Fibroblast of upper back skin (primary cell): Measurements from ENCODE around the gene LRRC42.

Experiments
- DNase-seq: peaks from one replicate; pipeline ENCODE4 v3.0.0-alpha.2; 2013

The LRRC42 gene

DNA sequence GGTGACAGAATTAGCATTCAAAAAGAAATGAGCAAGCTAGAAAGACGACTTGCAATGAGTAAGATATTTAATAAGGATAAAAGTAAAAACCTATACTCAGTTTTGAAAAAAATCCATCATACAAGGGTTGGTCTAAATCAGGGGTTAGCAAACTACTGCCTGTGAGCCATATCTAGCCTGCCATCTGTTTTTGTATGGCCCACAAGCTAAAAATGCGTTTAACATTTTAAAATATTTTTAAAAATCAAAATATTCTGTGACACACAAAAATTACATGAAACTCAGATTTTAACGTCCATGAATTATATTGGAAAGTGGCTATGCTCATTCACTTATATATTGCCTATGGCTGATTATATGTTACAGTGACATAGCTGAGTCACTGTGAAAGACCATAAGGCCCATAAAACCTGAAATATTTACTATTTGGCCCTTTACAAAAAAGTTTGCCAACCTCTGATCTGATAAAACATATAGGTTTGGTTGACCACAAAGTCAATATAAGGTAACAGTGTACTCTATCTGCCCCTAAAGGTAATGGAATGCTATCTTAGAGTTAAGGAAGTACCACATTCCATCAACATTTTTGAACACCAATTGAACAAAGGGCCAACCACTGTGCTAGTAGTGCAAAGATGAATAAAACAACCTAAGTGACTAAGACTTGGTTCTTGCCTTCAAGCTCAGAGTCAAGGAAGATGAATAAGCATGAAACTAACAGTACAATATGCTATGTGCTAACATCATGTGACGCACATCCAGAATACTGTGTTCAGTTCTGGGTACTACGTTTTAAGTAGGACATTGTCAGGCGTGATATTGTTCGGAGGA is 3.8 kb upstream of the LRRC42 start:
- no peak for DNase-seq

- no peak for DNase-seq
Observed at GRCh38 chr1:53943090-53943489, 3.1 kb upstream of the LRRC42 start.

GRCh38 chr1:53943490-53944043 is 2.6 kb upstream of the LRRC42 start:
- DNase-seq, result no peak

GRCh38 chr1:53944469-53945182 is 1.5 kb upstream of the LRRC42 start:
- DNase-seq, result no peak

DNA sequence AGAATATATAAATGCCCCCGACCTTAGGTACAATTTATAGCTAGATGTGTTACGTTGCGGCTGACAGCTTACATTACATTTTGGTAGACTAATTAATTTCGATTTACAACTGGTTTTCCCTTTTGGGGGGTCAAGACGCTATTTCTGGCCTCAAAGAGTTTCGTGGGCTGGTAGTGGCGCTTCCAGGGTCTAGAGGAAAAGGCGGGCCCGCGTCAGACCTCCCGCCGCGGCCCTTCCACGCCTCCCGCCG is 1.0 kb upstream of the LRRC42 start:
- DNase-seq, result no peak

DNA sequence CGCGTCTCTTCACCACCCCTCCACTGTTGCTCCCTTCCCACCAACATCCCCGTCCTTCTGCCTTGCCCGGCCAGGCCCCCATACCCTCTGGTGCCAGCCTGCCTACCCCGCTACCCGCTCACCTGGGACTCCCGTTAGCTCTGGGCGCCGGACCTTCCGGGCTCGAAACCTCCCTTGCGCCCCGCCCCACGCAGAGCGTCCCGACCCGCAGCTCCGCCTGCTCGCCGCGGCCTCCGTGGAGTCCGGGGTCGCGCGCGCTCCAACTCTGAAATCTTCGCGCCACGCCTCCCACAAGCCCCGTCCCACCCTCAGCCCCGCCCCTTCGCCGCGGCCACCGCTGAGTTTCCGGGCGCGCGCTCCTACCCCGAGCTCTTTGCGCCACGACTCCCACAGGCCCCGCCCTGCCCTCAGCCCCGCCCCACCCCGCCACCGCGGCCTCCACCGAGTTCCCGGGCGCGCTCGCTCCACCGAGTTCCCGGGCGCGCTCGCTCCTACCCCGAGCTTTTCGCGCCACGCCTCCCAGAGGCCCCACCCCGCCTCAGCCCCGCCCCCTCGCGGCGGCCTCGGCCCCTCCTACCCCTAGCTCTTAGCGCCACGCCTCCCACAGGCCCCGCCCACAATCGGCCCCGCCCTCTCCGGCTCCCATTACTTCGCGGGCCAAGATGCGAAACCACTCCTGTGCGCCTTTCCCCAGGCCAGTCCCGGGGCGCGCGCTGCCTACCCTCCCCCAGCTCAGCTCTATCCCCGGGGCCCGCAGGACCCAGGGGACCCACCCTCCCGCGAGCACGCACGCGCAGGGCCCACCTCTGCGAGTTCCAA is 508 bp upstream of the LRRC42 start, which contains the start of gene IFT25:
Gene IFT25 (minus strand): TSS at position 267 of the 819 bp plus-strand sequence. CDS start 5,617 bp downstream, outside the sequence.
- peak; percentile 95 for DNase-seq

DNA sequence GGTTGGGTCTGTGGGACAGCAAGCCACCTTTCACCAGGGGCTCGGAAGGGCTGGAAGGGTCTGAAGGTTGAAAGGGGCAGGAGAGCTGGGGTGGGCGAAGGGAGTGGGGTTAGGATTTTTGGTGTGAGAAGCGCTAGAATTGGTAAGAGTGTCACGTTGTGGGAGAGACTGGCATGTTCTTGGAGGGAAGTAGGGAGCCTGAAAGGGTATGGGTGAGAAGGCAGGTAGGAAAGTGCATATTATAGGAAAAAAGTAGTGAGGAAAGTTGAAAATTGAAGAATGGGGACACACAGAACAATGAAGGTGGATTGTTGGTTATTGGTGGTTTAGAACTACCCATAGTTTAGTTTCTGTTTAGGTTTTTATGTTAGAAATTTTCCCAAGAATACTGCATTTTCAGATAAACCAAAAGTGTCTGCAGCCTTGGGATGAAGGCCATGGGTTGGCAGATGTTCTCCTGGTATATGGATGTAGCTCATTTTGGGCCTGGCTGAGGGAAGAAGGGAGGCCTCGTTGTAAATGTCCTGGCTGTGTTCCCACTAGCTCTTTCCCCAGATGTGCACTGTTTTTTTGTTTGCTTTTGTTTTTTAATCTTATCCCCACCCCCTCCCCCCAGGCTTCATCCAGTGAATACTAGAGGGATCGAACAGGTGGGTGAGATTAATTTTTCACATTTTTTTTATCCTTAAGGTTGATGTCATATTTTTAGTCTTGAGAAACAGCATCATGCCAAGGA is 1.2 kb downstream of the LRRC42 start:
- DNase-seq, result no peak

GRCh38 chr1:53948291-53948690 is 2.1 kb downstream of the LRRC42 start:
- peak; percentile 34 for DNase-seq

GRCh38 chr1:53949023-53949990 is 3.2 kb downstream of the LRRC42 start:
- peak; percentile 56 for DNase-seq

DNA sequence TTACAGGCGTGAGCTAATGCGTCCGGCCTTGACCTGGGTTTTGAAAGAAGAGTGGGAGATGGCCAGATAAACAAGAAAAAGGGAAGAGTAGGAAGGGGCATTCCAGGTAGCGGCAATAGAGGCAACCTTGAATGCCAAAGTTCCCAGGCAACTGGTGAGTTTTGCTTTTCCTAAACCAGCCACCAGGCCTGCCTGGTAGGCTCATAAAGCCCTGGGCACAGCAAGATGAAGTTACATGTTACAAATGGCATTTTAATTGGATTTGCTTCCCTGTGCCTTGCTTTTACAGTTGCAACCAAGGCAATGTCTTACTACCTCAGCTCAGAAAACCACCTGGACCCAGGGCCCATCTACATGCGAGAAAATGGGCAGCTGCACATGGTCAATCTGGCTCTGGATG is 5.5 kb downstream of the LRRC42 start:
- no peak for DNase-seq

GRCh38 chr1:53954128-53954527 is 8.0 kb downstream of the LRRC42 start:
- DNase-seq, result no peak

DNA sequence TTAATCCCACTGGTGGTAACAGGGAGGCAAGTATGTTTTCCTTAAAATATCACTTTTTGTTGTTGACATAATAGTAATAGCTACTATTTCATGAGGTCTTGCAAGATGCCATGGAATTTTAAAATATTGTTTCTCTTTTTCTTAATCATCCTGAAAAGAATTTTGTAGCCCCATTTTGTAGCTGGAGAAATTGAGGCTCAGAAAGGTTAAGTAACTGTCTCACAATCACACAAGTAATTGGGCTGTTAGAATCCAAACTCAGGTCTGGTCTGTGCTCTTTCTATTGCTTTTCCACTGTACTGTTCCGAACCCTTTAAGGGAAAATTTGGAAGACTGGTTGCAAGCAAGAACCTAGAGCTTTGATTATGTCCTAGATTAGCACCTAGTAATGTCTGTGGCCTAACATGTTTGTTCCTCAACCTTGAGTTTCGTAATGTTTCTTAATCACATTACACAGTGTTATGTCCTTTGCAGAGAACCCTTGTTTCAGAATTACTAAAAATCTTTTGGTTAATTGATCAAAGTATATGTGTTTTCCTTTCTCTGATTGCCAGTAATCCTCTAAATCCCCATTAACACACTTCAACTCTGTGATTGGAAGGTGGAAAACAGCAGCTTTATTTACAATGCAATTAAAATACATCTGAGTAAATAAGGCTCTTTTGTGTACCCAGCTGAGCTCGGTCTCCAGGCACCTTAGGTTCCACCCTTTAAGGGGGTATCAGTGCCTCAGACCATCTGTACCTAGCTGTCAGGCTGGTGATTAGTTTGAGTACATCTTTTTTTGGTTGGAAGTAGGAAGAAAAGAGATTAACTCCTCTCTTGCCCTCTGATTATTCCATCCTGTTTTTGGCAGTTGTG is 10.4 kb downstream of the LRRC42 start:
- DNase-seq, result no peak

GRCh38 chr1:53957194-53957818 is 11.2 kb downstream of the LRRC42 start:
- DNase-seq, result peak; percentile 60

DNA sequence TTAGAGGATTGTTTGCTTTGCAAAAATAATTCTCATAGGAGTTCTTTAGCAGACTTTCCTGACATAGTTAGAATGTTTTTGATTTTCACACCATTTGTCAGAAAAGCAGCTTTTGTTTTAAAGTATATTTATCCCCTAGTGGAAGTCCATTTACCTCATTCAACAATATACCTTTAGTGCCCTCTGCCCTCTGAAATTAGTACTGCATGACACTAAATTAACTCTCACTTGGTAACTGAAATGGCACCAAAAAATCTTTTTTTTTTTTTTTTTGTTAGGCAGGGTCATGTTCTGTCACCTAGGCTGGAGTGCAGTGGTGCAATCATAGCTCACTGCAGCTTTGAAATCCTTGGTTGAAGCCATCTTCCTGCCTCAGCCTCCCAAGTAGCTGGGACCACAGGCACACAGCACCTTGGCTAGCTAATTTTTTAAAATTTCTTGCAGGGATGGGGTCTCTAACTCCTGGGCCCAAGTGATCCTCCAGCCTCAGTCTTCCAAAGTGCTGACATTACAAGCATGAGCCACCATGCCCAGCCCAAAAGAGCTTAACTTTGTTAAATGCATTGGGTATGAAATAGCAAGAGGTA is 13.6 kb downstream of the LRRC42 start:
- no peak for DNase-seq

- DNase-seq, result no peak
Observed at GRCh38 chr1:53962395-53962794, 16.2 kb downstream of the LRRC42 start.

- DNase-seq, result no peak
Observed at GRCh38 chr1:53963460-53963859, 17.3 kb downstream of the LRRC42 start.

- no peak for DNase-seq
Observed at GRCh38 chr1:53964109-53964508, 18.0 kb downstream of the LRRC42 start.

DNA sequence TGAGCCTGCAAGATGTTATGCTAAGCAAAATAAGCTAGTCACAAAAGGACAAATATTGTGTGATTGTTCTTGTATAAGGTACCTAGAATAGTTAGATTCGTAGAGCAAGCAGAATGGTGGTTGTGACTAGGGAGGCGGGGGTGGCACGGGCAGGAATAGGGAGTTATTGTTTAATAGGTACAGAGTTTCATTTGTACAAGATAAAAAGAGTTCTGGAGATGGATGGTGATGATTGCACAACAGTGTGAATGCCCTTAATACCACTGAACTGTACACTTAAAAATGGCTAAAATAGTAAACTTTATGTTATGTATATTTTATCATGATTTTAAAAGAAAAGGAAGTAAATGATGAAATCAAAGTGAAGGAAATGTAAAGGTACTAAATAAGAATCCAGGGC is 20.6 kb downstream of the LRRC42 start:
- DNase-seq, result no peak

- DNase-seq, result no peak
Observed at GRCh38 chr1:53967409-53968124, 21.4 kb downstream of the LRRC42 start.
